Neural crest cell (in vitro differentiated cells): ENCODE measurements around the gene MOSPD3. TPM values are rescaled to one million over a fixed set of nuclear protein-coding genes. Genes with fewer than 3 reads are reported as not detected.

Experiments used
- DNase-seq: peaks from one replicate; pipeline ENCODE4 v3.0.0; 2021; ENCODE audit warnings: low read depth, mixed read lengths, low spot score
- H3K27ac Mint-ChIP-seq: one replicate; pipeline ENCODE4 v1.8.0; 2021; ENCODE audit warnings: mild to moderate bottlenecking, mixed read lengths; ENCODE audit not compliant: unreplicated experiment
- H3K27me3 Mint-ChIP-seq: 2 replicates; pipeline ENCODE4 v1.8.0; 2021; ENCODE audit warnings: low read depth, mild to moderate bottlenecking, mixed read lengths
- H3K36me3 Mint-ChIP-seq: 2 replicates; pipeline ENCODE4 v1.8.0; 2021; ENCODE audit warnings: low read depth, mild to moderate bottlenecking, mixed read lengths
- H3K4me1 Mint-ChIP-seq: 2 replicates; pipeline ENCODE4 v1.8.0; 2021; ENCODE audit warnings: mixed read lengths
- H3K4me3 Mint-ChIP-seq: one replicate; pipeline ENCODE4 v1.8.0; 2021; ENCODE audit warnings: mild to moderate bottlenecking, mixed read lengths
- H3K9me3 Mint-ChIP-seq: 2 replicates; pipeline ENCODE4 v1.8.0; 2021; ENCODE audit warnings: mixed read lengths
- CTCF ChIP-seq: fragments of 200-600 bp; sonication (generic); conservative IDR thresholded peaks from 2 replicates; pipeline ENCODE4 v1.5.0; 2021; ENCODE audit warnings: antibody characterized with exemption, mild to moderate bottlenecking
- total RNA-seq: library from RNA; stranded (reverse); gene quantifications from 2 replicates; pipeline ENCODE4 v1.2.1, GENCODE V29; 2021

The MOSPD3 gene
- total RNA-seq, 1 donor from 2014 or later: 24.3 TPM

- H3K4me3 Mint-ChIP-seq: peak overlapping the region; percentile 36
- no peak for DNase-seq
- H3K27ac Mint-ChIP-seq: no peak overlapping the region
- H3K27me3 Mint-ChIP-seq: peaks cover 51% of the 10 kb centered on the region
- no peaks in the 10 kb centered on the region for H3K36me3 Mint-ChIP-seq
- no peak for TF ChIP-seq CTCF
- H3K9me3 Mint-ChIP-seq: no peaks in the 10 kb centered on the region
- peaks cover 24% of the 10 kb centered on the region for H3K4me1 Mint-ChIP-seq
Observed at GRCh38 chr7:100607111-100607510, 5.2 kb upstream of the MOSPD3 start.

GRCh38 chr7:100609958-100610357 lies 2.4 kb upstream of the MOSPD3 start:
- Mint-ChIP-seq H3K9me3 (no peaks in the 10 kb centered on the region), H3K4me3 (no peak overlapping the region), H3K27ac (no peak overlapping the region), H3K4me1 (peaks cover 11% of the 10 kb centered on the region), H3K27me3 (peaks cover 35% of the 10 kb centered on the region), H3K36me3 (no peaks in the 10 kb centered on the region)
- TF ChIP-seq CTCF: no peak
- no peak for DNase-seq

DNA sequence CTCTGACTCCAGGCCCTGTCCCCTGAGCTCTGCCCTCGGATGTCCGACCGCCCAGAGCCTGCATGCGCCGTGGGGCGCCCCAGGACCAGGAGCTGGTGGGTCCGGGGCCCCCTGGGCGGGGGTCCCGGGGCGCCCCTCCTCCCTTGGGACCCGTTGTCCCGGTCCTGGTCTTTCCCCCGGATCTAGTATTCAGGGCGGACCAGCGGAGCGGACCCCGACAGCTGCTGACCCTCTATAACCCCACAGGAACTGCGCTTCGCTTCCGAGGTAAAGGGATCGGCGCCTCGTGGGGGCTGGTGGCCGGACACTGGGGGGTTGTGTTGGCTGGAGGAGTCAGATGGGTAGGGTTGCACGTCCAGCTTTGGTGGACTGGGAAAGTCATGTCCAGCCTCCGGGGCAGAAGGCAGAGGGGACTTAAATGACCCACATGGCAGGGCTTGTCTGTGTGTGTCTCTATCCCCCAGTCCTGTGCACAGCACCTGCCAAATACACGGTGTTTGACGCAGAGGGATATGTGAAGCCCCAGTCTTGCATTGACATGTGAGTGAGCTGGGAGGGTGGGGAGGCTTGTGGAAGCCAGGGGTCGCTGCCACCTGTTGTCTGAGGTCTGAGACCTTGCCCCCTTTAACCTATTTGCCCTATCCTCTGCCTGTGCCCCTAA lies 520 bp downstream of the MOSPD3 start:
- Mint-ChIP-seq H3K27me3 (peaks cover 6% of the 10 kb centered on the region), H3K9me3 (no peaks in the 10 kb centered on the region), H3K36me3 (no peaks in the 10 kb centered on the region), H3K4me1 (peaks cover 5% of the 10 kb centered on the region), H3K27ac (no peak overlapping the region), H3K4me3 (peak overlapping the region; percentile 98)
- TF ChIP-seq CTCF: peak; percentile 27
- DNase-seq: no peak

GRCh38 chr7:100613412-100614175 lies 1.3 kb downstream of the MOSPD3 start:
- Mint-ChIP-seq H3K4me3 (peak overlapping the region; percentile 54), H3K36me3 (no peaks in the 10 kb centered on the region), H3K27ac (no peak overlapping the region), H3K9me3 (no peaks in the 10 kb centered on the region), H3K4me1 (peaks cover 5% of the 10 kb centered on the region), H3K27me3 (peaks cover 3% of the 10 kb centered on the region)
- no peak for TF ChIP-seq CTCF
- no peak for DNase-seq

DNA sequence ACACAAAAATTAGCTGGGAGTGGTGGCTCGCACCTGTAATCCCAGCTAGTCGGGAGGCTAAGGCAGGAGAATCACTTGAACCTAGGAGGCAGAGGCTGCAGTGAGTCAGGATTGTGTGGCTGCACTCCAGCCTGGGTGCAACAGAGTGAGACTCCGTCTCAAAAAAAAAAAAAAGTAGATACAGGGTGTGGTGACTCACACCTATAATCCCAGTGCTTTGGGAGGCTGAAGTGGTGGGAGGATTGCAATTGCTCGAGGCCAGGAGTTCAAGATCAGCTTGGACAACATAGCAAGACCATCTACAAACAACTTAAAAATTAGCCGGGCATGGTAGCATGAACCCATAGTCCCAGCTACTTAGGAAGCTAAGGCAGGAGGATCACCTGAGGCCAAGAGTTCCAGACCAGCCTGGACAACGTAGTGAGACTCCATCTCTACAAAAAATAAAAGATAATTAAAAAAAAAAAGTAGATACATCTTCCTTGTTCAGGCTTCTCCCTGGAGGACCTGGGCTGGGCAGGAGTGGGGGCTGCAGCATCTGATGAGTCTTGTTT lies 2.0 kb downstream of the MOSPD3 start:
- peaks cover 5% of the 10 kb centered on the region for H3K4me1 Mint-ChIP-seq
- no peak overlapping the region for H3K27ac Mint-ChIP-seq
- H3K27me3 Mint-ChIP-seq: peaks cover 2% of the 10 kb centered on the region
- no peaks in the 10 kb centered on the region for H3K36me3 Mint-ChIP-seq
- no peak overlapping the region for H3K4me3 Mint-ChIP-seq
- no peak for DNase-seq
- no peaks in the 10 kb centered on the region for H3K9me3 Mint-ChIP-seq
- no peak for TF ChIP-seq CTCF
